22Rv1 (cell line): ENCODE results near the gene RNF20.
"Not testable (repeated sequence)": the region's sequence is repeated elsewhere in the genome, so short reads cannot be mapped to it uniquely, and the experiment has no call there.

ENCODE experiments used
- H3K27ac ChIP-seq: fragments of 450-650 bp; 2 replicates; pipeline ENCODE4 v1.5.1; 2017
- ZFX ChIP-seq: fragments of 450-650 bp; IDR thresholded peaks from 2 replicates; pipeline ENCODE4 v1.6.1; 2017; ENCODE audit warnings: antibody characterized with exemption, borderline replicate concordance
- TF ChIP-seq, protein P1 (sequence below): fragments of 450-650 bp; IDR thresholded peaks from 2 replicates; pipeline ENCODE4 v1.5.1; 2017; ENCODE audit warnings: mild to moderate bottlenecking

The RNF20 gene

GRCh38 chr9:101513351-101513750 lies 20.3 kb upstream of the RNF20 start:
- TF ChIP-seq ZFX = no peak
- TF ChIP-seq, protein P1, sequence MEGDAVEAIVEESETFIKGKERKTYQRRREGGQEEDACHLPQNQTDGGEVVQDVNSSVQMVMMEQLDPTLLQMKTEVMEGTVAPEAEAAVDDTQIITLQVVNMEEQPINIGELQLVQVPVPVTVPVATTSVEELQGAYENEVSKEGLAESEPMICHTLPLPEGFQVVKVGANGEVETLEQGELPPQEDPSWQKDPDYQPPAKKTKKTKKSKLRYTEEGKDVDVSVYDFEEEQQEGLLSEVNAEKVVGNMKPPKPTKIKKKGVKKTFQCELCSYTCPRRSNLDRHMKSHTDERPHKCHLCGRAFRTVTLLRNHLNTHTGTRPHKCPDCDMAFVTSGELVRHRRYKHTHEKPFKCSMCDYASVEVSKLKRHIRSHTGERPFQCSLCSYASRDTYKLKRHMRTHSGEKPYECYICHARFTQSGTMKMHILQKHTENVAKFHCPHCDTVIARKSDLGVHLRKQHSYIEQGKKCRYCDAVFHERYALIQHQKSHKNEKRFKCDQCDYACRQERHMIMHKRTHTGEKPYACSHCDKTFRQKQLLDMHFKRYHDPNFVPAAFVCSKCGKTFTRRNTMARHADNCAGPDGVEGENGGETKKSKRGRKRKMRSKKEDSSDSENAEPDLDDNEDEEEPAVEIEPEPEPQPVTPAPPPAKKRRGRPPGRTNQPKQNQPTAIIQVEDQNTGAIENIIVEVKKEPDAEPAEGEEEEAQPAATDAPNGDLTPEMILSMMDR = no peak
- H3K27ac ChIP-seq = no peak overlapping the region

- no peak overlapping the region for H3K27ac ChIP-seq
- TF ChIP-seq ZFX = no peak
- TF ChIP-seq, protein P1 = no peak
These were observed 19.6 kb upstream of the RNF20 start for GRCh38 chr9:101514071-101514470.

DNA sequence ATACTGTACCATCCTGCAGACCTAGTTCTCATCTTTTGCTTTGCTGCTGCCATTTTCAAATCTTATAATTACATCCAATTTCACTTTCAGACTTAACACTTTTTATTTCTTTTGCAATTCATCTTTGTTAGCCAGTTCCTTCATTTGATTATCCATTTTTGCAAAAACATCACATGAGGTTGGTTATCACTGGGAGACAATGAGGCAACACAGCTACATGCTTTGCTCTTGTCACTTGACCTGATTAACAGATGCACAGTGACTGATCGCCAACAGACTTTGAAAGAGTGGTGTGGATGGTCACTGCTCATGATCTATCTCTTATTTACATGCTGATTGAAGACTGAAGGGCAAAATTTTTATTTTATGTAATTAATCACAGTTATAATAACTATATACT lies 17.0 kb upstream of the RNF20 start:
- TF ChIP-seq, protein P1 = no peak
- TF ChIP-seq ZFX = no peak
- H3K27ac ChIP-seq = no peak overlapping the region

DNA sequence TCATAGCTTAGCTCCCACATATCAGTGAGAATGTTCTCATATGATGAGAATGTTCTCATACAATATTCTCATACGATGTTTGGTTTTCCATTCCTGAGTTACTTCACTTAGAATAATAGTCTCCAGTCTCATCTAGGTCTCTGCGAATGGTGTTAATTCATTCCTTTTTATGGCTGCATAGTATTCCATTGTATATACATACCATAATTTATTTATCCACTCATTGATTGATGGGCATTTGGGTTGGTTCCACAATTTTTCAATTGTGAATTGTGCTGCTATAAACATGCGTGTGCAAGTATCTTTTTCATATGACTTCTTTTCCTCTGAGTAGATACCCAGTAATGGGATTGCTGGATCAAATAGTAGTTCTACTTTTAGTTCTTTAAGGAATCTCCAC lies 15.2 kb upstream of the RNF20 start:
- H3K27ac ChIP-seq = not testable (repeated sequence)

DNA sequence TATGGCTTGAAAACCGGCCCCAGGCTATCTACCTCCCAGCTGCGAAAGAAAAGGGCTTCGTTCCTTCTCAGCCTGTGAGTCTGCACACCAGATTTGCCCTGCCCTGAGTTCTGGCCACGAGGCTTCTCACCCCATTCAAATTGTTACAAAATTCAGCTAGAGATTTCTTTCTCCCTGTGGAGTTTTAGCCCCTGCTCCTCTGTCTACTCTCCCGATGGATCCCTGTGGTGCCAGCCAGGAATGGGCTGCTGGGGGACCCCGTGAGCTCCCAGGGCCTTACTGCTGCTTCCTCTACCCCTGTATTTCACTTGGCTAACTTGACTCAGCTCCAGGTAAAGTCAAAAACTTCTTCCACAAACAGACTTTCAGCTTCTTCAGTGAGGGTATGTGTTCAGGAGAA lies 9.3 kb upstream of the RNF20 start:
- TF ChIP-seq, protein P1 = no peak
- no peak for TF ChIP-seq ZFX
- H3K27ac ChIP-seq = no peak overlapping the region

DNA sequence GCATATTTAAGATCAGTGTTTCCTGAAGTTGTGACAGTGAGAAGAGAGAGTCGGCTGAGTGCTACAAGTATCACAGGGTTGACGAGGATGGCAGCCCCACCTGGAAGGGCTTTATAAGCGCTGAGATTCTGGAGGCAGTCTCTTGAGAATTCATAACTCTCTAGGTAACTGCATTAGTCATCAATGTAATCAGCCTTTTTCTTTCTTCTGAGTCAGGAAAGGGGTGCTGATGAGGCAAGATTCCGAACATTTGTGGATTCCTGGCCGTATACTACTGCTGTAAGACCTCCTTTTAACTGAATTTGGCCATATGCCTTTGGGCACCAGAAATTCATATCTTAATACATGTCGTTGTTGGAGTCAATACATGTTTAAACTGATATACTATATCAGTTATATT lies 6.6 kb upstream of the RNF20 start:
- no peak for TF ChIP-seq ZFX
- TF ChIP-seq, protein P1 = no peak
- H3K27ac ChIP-seq = no peak overlapping the region

GRCh38 chr9:101528015-101528414 lies 5.6 kb upstream of the RNF20 start:
- TF ChIP-seq, protein P1 = no peak
- TF ChIP-seq ZFX = no peak
- no peak overlapping the region for H3K27ac ChIP-seq

- no peak overlapping the region for H3K27ac ChIP-seq
- TF ChIP-seq, protein P1 = peak; percentile 92
- no peak for TF ChIP-seq ZFX
These were observed 3.5 kb upstream of the RNF20 start for GRCh38 chr9:101530076-101530711.
